WTC11 (cell line): ENCODE measurements around the gene EIF2B4.

ENCODE experiments used
- CREM ChIP-seq: sonication (generic); formaldehyde crosslinking; IDR thresholded peaks from 2 replicates; pipeline ENCODE4 v1.8.1; 2022; ENCODE audit warnings: mild to moderate bottlenecking, missing genetic modification reagents, moderate library complexity
- HMGXB4 ChIP-seq: sonication (generic); formaldehyde crosslinking; IDR thresholded peaks from 2 replicates; pipeline ENCODE4 v1.8.1; 2023; ENCODE audit warnings: mild to moderate bottlenecking, moderate library complexity, missing genetic modification reagents
- TF ChIP-seq, protein P1 (sequence below): fragments of 200-600 bp; IDR thresholded peaks from 2 replicates; pipeline ENCODE4 v1.8.0; 2022; ENCODE audit warnings: antibody characterized with exemption
- TF ChIP-seq, protein P2 (sequence below): fragments of 250-450 bp; sonication (Bioruptor Pico); IDR thresholded peaks from 2 replicates; pipeline ENCODE4 v1.9.0; 2021; ENCODE audit warnings: moderate library complexity, mild to moderate bottlenecking, inconsistent platforms, borderline replicate concordance

GRCh38 chr2:27375513-27376099, 5.5 kb upstream of the EIF2B4 start:
- TF ChIP-seq HMGXB4 (CRISPR knock-in tag) = no peak
- TF ChIP-seq, protein P1, sequence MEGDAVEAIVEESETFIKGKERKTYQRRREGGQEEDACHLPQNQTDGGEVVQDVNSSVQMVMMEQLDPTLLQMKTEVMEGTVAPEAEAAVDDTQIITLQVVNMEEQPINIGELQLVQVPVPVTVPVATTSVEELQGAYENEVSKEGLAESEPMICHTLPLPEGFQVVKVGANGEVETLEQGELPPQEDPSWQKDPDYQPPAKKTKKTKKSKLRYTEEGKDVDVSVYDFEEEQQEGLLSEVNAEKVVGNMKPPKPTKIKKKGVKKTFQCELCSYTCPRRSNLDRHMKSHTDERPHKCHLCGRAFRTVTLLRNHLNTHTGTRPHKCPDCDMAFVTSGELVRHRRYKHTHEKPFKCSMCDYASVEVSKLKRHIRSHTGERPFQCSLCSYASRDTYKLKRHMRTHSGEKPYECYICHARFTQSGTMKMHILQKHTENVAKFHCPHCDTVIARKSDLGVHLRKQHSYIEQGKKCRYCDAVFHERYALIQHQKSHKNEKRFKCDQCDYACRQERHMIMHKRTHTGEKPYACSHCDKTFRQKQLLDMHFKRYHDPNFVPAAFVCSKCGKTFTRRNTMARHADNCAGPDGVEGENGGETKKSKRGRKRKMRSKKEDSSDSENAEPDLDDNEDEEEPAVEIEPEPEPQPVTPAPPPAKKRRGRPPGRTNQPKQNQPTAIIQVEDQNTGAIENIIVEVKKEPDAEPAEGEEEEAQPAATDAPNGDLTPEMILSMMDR = no peak
- TF ChIP-seq CREM = no peak
- TF ChIP-seq, protein P2, sequence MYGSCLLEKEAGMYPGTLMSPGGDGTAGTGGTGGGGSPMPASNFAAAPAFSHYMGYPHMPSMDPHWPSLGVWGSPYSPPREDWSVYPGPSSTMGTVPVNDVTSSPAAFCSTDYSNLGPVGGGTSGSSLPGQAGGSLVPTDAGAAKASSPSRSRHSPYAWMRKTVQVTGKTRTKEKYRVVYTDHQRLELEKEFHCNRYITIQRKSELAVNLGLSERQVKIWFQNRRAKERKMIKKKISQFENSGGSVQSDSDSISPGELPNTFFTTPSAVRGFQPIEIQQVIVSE (CRISPR knock-in tag) = no peak
